ENCODE data around the gene POLR2E. TPM values are rescaled to one million over a fixed set of nuclear protein-coding genes. Genes with fewer than 3 reads are reported as not detected.

POLR2E gene
- total RNA-seq, 3 donors from 2014 or later, result 108 to 138 (median 133) TPM

DNA sequence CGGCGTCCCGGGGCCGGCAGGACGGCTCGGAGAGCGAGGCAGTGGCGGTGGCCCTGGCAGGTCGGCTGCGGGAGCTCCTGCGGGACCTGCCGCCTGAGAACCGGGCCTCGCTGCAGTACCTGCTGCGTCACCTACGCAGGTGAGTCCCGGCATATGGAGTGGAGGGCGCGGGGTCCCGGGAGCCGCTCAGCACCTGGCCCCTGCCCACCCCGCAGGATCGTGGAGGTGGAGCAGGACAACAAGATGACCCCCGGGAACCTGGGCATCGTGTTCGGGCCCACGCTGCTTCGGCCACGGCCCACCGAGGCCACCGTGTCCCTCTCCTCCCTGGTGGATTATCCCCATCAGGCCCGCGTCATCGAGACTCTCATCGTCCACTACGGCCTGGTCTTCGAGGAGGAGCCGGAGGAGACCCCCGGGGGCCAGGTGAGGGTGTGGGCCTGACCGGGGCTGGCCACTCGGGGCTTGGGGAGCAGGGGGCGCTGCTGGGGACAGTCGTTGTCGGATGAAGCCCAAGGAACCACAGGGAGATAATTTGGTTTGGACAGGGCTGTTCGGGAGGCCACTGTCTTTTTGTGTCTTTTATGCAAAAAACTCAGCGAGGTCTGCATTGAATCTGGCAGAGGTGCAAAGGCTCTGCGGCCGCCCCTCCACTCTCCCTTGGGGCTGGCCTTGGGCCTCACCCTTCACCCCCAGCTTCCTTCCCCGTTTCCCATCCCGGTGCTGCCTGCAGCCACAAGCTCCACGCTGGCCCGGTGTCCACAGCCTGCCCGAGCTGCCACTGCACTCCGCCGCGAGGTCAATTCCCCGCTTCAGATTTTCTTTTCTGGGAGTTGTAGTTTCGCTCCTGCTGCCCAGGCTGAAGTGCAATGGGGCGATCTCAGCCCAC is 12.0 kb downstream of the POLR2E start:
- Histone ChIP-seq H3K4me3 (peak overlapping the region; percentile 9), H3K4me1 (ENCODE audit: low read depth) (peaks cover 26% of the 10 kb centered on the region), H3K9me3 (no peaks in the 10 kb centered on the region), H3K36me3 (ENCODE audit: low read depth) (no peaks in the 10 kb centered on the region)
- intact Hi-C loops (cut with DNase I, micrococcal nuclease), result no loop called here
- ATAC-seq (no peak), DNase-seq (peak in 2 of 3 donors; percentile 51 to 67)
- TF ChIP-seq, protein P1, sequence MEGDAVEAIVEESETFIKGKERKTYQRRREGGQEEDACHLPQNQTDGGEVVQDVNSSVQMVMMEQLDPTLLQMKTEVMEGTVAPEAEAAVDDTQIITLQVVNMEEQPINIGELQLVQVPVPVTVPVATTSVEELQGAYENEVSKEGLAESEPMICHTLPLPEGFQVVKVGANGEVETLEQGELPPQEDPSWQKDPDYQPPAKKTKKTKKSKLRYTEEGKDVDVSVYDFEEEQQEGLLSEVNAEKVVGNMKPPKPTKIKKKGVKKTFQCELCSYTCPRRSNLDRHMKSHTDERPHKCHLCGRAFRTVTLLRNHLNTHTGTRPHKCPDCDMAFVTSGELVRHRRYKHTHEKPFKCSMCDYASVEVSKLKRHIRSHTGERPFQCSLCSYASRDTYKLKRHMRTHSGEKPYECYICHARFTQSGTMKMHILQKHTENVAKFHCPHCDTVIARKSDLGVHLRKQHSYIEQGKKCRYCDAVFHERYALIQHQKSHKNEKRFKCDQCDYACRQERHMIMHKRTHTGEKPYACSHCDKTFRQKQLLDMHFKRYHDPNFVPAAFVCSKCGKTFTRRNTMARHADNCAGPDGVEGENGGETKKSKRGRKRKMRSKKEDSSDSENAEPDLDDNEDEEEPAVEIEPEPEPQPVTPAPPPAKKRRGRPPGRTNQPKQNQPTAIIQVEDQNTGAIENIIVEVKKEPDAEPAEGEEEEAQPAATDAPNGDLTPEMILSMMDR (IDR thresholded peaks at IDR 0.05), result no peak

DNA sequence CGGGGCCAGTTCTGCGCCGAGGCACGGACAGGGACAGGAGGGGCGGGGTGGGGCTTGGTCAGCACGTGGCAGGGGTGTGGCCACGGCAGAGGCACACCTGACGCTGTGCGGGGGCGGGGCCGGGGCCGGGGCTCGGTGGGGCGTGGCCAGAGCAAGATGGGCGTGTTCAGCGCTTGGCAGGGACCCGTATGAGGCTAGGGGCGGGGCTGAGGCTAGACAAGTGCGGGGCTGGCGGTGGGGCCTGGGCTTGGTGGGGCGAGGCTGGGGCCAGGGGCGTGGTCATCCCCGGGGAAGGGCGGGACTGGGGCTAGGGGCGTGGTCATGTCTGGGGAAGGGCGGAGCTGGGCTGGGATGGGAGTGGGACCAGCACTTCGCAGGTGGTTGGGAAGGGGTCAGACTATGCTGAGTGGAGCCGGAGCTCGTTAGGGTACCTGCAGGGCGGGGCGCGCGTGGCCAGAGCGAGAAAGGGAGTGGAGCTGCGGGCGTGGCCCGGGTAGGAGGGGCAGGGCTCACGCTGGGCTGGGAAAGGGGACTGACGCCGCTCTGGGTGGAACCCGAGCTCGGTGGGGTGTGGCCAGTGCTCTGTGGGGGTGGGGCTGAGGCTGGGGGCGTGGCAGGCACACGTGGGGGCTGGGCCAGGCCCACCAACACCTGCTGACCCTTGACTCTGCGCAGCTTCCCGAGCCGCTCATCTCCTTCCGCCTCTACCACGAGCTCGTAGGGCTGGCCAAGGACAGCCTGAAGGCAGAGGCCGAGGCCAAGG is 12.8 kb downstream of the POLR2E start:
- no peaks in the 10 kb centered on the region for H3K9me3 ChIP-seq
- H3K4me3 ChIP-seq, result peak overlapping the region; percentile 9
- intact Hi-C loops (cut with DNase I, micrococcal nuclease), result no loop called here
- peak; percentile 96 to 97 (median 97) for DNase-seq
- peak; percentile 86 for ATAC-seq
- peaks cover 29% of the 10 kb centered on the region for H3K4me1 ChIP-seq (ENCODE audit: low read depth)
- TF ChIP-seq, protein P1 (IDR thresholded peaks at IDR 0.05), result no peak
- no peaks in the 10 kb centered on the region for H3K36me3 ChIP-seq (ENCODE audit: low read depth)

DNA sequence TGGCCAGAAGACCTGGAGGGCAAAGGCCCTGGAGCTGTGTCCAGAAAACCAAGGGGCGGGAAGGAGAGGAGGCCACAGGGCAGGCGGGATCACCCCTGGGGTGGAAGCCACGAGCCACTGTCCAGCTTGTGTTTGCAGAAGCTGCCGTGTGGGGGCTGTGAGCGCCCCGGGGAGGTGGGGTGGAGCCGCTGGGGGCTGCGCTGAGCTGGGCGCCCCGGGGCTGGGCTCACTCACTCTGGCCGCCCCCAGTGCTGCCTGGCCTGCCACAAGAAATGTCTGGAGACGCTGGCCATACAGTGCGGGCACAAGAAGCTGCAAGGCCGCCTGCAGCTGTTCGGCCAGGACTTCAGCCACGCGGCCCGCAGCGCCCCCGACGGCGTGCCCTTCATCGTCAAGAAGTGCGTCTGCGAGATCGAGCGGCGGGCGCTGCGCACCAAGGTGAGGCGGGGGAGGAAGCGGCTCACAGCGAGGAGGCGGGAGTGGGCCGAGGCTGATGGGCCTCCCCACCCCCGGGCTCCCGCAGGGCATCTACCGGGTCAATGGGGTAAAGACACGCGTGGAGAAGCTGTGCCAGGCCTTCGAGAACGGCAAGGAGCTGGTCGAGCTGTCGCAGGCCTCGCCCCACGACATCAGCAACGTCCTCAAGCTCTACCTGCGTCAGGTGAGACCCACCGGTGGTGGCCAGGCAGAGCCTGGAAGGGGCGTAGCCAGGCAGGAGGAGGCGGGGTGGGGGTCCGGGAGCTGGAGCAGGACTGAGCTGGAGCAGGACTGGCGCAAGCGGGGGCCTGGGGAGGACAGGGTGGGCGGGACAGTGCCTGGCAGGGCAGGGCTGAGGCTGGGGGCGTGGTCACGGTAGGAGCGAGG is 13.6 kb downstream of the POLR2E start:
- Histone ChIP-seq H3K4me1 (ENCODE audit: low read depth) (peaks cover 31% of the 10 kb centered on the region), H3K9me3 (no peaks in the 10 kb centered on the region), H3K36me3 (ENCODE audit: low read depth) (no peaks in the 10 kb centered on the region), H3K4me3 (no peak overlapping the region)
- TF ChIP-seq, protein P1 (IDR thresholded peaks at IDR 0.05), result no peak
- DNase-seq (no peak), ATAC-seq (peak; percentile 0)
- intact Hi-C loops (cut with DNase I, micrococcal nuclease), result no loop called here

DNA sequence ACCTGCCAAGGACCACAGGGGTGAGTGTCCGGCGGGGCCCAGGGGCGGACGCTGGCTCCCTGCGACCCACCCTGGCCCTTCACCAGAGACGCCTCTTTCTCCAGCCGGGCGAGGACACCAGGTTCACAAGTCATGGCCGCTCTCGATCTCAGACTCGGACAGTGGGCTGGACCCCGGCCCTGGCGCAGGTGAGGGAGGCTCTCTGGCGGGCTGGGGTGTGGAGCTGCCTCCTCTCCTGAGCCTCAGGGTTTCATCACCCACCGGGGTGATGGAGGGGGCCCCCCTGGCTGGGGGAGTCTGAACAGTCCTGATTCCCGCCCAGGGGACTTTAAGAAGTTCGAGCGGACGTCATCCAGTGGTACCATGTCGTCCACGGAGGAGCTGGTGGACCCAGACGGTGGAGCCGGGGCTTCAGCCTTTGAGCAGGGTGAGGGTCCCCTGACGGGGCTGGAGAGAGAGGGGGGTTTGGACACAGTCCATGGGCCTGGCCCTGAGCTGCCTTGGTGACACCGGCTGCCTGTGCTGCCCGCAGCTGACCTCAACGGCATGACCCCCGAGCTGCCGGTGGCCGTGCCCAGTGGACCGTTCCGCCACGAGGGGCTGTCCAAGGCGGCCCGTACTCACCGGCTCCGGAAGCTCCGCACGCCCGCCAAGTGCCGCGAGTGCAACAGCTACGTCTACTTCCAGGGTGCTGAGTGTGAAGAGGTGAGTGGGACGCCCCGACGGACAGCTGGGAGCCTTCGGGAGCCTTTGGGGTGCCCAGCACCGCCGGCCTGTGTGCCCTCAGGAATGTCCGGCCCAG is 14.6 kb downstream of the POLR2E start:
- intact Hi-C loops (cut with DNase I, micrococcal nuclease), result no loop called here
- no peaks in the 10 kb centered on the region for H3K36me3 ChIP-seq (ENCODE audit: low read depth)
- TF ChIP-seq, protein P1 (IDR thresholded peaks at IDR 0.05), result no peak

More for the DNA sequence above, 14.6 kb downstream of the POLR2E start:
- H3K4me1 ChIP-seq (ENCODE audit: low read depth), result peaks cover 36% of the 10 kb centered on the region
- DNase-seq (peak in 2 of 3 donors; percentile 53 to 64), ATAC-seq (no peak)
- no peaks in the 10 kb centered on the region for H3K9me3 ChIP-seq
- no peak overlapping the region for H3K4me3 ChIP-seq
